PC-3 (cell line): ENCODE results near the gene CD44. TPM values are rescaled to one million over a fixed set of nuclear protein-coding genes. Genes with fewer than 3 reads are reported as not detected.

Experiments used
- ATAC-seq: fragments of 200-7000 bp; cut with Tn5 transposase; 2 replicates; pipeline ENCODE4 v1.9.1; 2020; ENCODE audit warnings: mild to moderate bottlenecking, moderate library complexity
- BruUV-seq: library from RNA; stranded (reverse); fragments of 400-500 nt; replicated peaks from 2 replicates; lab custom pipeline; 2021; lab: Mats Ljungman, UMichigan
- CTCF ChIA-PET: fragments of 300-600 bp; sonication (Branson Sonifier 250); formaldehyde crosslinking; loops from one replicate; lab custom pipeline; 2022; ENCODE audit warnings: antibody characterized with exemption; lab: Charles Lee
- POLR2A ChIA-PET: fragments of 300-600 bp; sonication (Branson Sonifier 250); formaldehyde crosslinking; loops from one replicate; lab custom pipeline; 2022; ENCODE audit warnings: antibody characterized with exemption; ENCODE audit not compliant: unreplicated experiment; lab: Charles Lee
- DNase-seq: peaks from one replicate; pipeline ENCODE4 v3.0.0-alpha.2; 2015
- H2AFZ ChIP-seq: fragments of 300-600 bp; sonication (generic); 2 replicates; pipeline ENCODE4 v1.6.0; 2016; ENCODE audit warnings: antibody characterized with exemption, low read length
- H3F3A ChIP-seq: fragments of 300-600 bp; sonication (generic); one replicate; pipeline ENCODE4 v1.6.0; 2017; ENCODE audit warnings: antibody characterized with exemption, low read length, control low read depth, mild to moderate bottlenecking; ENCODE audit not compliant: unreplicated experiment
- H3K27ac ChIP-seq: fragments of 300-600 bp; sonication (generic); 2 replicates; pipeline ENCODE4 v1.5.1; 2016; ENCODE audit warnings: mild to moderate bottlenecking, low read length
- H3K27me3 ChIP-seq: fragments of 300-600 bp; sonication (generic); 2 replicates; pipeline ENCODE4 v1.6.1; 2016; ENCODE audit warnings: low read length, mixed read lengths
- H3K36me3 ChIP-seq: fragments of 300-600 bp; sonication (generic); 2 replicates; pipeline ENCODE4 v1.6.1; 2016; ENCODE audit warnings: low read depth, mixed run types, low read length, mixed read lengths
- H3K4me1 ChIP-seq: fragments of 300-600 bp; sonication (generic); 2 replicates; pipeline ENCODE4 v1.5.1; 2016; ENCODE audit warnings: low read length; ENCODE audit not compliant: insufficient read depth
- H3K4me2 ChIP-seq: fragments of 300-600 bp; sonication (generic); 2 replicates; pipeline ENCODE4 v1.6.0; 2016; ENCODE audit warnings: low read length
- H3K4me3 ChIP-seq: fragments of 300-600 bp; sonication (generic); 2 replicates; pipeline ENCODE4 v1.5.1; 2016; ENCODE audit warnings: mild to moderate bottlenecking, low read length, mixed read lengths
- H3K79me2 ChIP-seq: fragments of 300-600 bp; sonication (generic); 2 replicates; pipeline ENCODE4 v1.6.1; 2017; ENCODE audit warnings: low read length, mixed read lengths
- H3K9ac ChIP-seq: fragments of 300-600 bp; sonication (generic); 2 replicates; pipeline ENCODE4 v1.6.0; 2016; ENCODE audit warnings: mild to moderate bottlenecking, low read length
- H3K9me2 ChIP-seq: fragments of 300-600 bp; sonication (generic); replicated peaks from 2 replicates; pipeline ENCODE4 v1.6.1; 2016; ENCODE audit warnings: mixed run types, low read length, mixed read lengths
- H3K9me3 ChIP-seq: fragments of 300-600 bp; sonication (generic); 2 replicates; pipeline ENCODE4 v1.6.1; 2016; ENCODE audit warnings: low read length, mixed read lengths
- H4K20me1 ChIP-seq: fragments of 300-600 bp; sonication (generic); 2 replicates; pipeline ENCODE4 v1.6.1; 2016; ENCODE audit warnings: low read length, mixed read lengths
- CTCF ChIP-seq: fragments of 300-600 bp; sonication (generic); conservative IDR thresholded peaks from 2 replicates; pipeline ENCODE4 v1.5.1; 2017; ENCODE audit warnings: antibody characterized with exemption, low read depth, mild to moderate bottlenecking, low read length
- EZH2 ChIP-seq: fragments of 300-600 bp; sonication (generic); IDR thresholded peaks from one replicate; pipeline ENCODE4 v1.6.1; 2017; ENCODE audit warnings: antibody characterized with exemption, mild to moderate bottlenecking, low read length; ENCODE audit not compliant: unreplicated experiment
- EZH2phosphoT487 ChIP-seq: fragments of 300-600 bp; sonication (generic); IDR thresholded peaks from 2 replicates; pipeline ENCODE4 v1.6.1; 2018; ENCODE audit warnings: mild to moderate bottlenecking, antibody characterized with exemption, low read length, borderline replicate concordance
- intact Hi-C: fragments of 100-400 bp; cut with micrococcal nuclease; formaldehyde crosslinking; loops from 2 replicates; pipeline ENCODE4 v1.9.0; 2023
- total RNA-seq: library from RNA; depleted of rRNA; stranded (reverse); fragments of >200 nt; gene quantifications from 2 replicates; pipeline ENCODE4 v1.2.3, GENCODE V29; 2014

Gene CD44
- total RNA-seq, 1 experiment from 2014 or later: 181 TPM

- H3K27me3 ChIP-seq: no peaks in the 10 kb centered on the region
- no peaks in the 10 kb centered on the region for H3K36me3 ChIP-seq
- H2AFZ ChIP-seq: no peak overlapping the region
- intact Hi-C loops: loop anchor here (5.0 to 10.0 kb wide), 3 partner anchors 155 to 312 kb away; no protein-coding TSS in a partner anchor
- no peak for TF ChIP-seq EZH2phosphoT487
- no peak for TF ChIP-seq EZH2
- no peak for TF ChIP-seq CTCF
- no peak overlapping the region for H3K4me3 ChIP-seq
- CTCF ChIA-PET: interaction anchor here (0.6 kb wide), 1 partner anchor 36 kb away, joined by 3 read pairs; no protein-coding TSS in a partner anchor
- no peak overlapping the region for H3K9ac ChIP-seq
- no peak for ATAC-seq
- H3F3A ChIP-seq: no peaks in the 10 kb centered on the region
- H3K4me2 ChIP-seq: no peak overlapping the region
- no peak overlapping the region for H3K27ac ChIP-seq
- H3K4me1 ChIP-seq: peaks cover 25% of the 10 kb centered on the region
- POLR2A ChIA-PET: no interaction called here
- no TSS peak for BruUV-seq
- H4K20me1 ChIP-seq: no peaks in the 10 kb centered on the region
- no peaks in the 10 kb centered on the region for H3K9me2 ChIP-seq
- no peaks in the 10 kb centered on the region for H3K9me3 ChIP-seq
- H3K79me2 ChIP-seq: no peaks in the 10 kb centered on the region
- no peak for DNase-seq
Measured at GRCh38 chr11:35239471-35240075, 100.6 kb downstream of the CD44 start.

GRCh38 chr11:35241083-35241482, 102.1 kb downstream of the CD44 start:
- Histone ChIP-seq H3K4me1 (peaks cover 15% of the 10 kb centered on the region), H2AFZ (no peak overlapping the region), H3K9ac (no peak overlapping the region), H3K27ac (no peak overlapping the region), H3K4me3 (no peak overlapping the region), H3K27me3 (no peaks in the 10 kb centered on the region), H3K9me2 (no peaks in the 10 kb centered on the region), H4K20me1 (no peaks in the 10 kb centered on the region), H3F3A (no peaks in the 10 kb centered on the region), H3K36me3 (no peaks in the 10 kb centered on the region), H3K79me2 (no peaks in the 10 kb centered on the region), H3K4me2 (no peak overlapping the region), H3K9me3 (no peaks in the 10 kb centered on the region)
- ATAC-seq (no peak), DNase-seq (no peak)
- TF ChIP-seq EZH2phosphoT487: no peak
- no peak for TF ChIP-seq CTCF
- TF ChIP-seq EZH2: no peak
- BruUV-seq: no TSS peak
- ChIA-PET POLR2A (no interaction called here), CTCF (no interaction called here)
- intact Hi-C loops: loop anchor here (5.0 kb wide), 1 partner anchor 314 kb away; no protein-coding TSS in a partner anchor

- CTCF ChIA-PET: no interaction called here
- Histone ChIP-seq H3K36me3 (no peaks in the 10 kb centered on the region), H2AFZ (no peak overlapping the region), H3K4me1 (peaks cover 10% of the 10 kb centered on the region), H3K4me3 (no peak overlapping the region), H3K27me3 (no peaks in the 10 kb centered on the region), H3F3A (no peaks in the 10 kb centered on the region), H3K4me2 (no peak overlapping the region), H3K9me2 (no peaks in the 10 kb centered on the region), H3K27ac (no peak overlapping the region), H3K9me3 (no peaks in the 10 kb centered on the region), H4K20me1 (no peaks in the 10 kb centered on the region), H3K79me2 (no peaks in the 10 kb centered on the region), H3K9ac (no peak overlapping the region)
- no peak for DNase-seq
- no peak for ATAC-seq
- BruUV-seq: no TSS peak
- POLR2A ChIA-PET: no interaction called here
- intact Hi-C loops: loop anchor here (5.0 kb wide), 1 partner anchor 314 kb away; no protein-coding TSS in a partner anchor
- TF ChIP-seq EZH2: no peak
- TF ChIP-seq EZH2phosphoT487: no peak
- no peak for TF ChIP-seq CTCF
Measured at GRCh38 chr11:35241531-35241930, 102.6 kb downstream of the CD44 start.
